DND-41 (cell line): ENCODE results near the gene TSHZ2.

ENCODE experiments used
- ATAC-seq: fragments of 200-7000 bp; cut with Tn5 transposase; 3 replicates; pipeline ENCODE4 v1.9.1; 2021; ENCODE audit warnings: low read depth; ENCODE audit not compliant: insufficient read depth
- DNase-seq: peaks from one replicate; pipeline ENCODE4 v3.0.0-alpha.2; 2020
- H2AFZ ChIP-seq: 2 replicates; pipeline ENCODE4 v1.6.0; 2012; ENCODE audit warnings: low read depth, low read length
- H3K27ac ChIP-seq: 2 replicates; pipeline ENCODE4 v1.5.1; 2012; ENCODE audit warnings: low read length, inconsistent platforms
- H3K27me3 ChIP-seq: fragments of 200-600 bp; sonication (generic); 2 replicates; pipeline ENCODE4 v1.6.0; 2012; ENCODE audit warnings: low read length, mild to moderate bottlenecking, inconsistent platforms; ENCODE audit not compliant: insufficient read depth, poor library complexity
- H3K36me3 ChIP-seq: 2 replicates; pipeline ENCODE4 v1.5.1; 2012; ENCODE audit warnings: low read length, inconsistent platforms; ENCODE audit not compliant: insufficient read depth
- H3K4me1 ChIP-seq: 2 replicates; pipeline ENCODE4 v1.5.1; 2012; ENCODE audit warnings: mild to moderate bottlenecking, low read length; ENCODE audit not compliant: insufficient read depth
- H3K4me2 ChIP-seq: 2 replicates; pipeline ENCODE4 v1.6.0; 2012; ENCODE audit warnings: mild to moderate bottlenecking, moderate library complexity, low read length, inconsistent platforms; ENCODE audit not compliant: insufficient read depth
- H3K4me3 ChIP-seq, 2 experiments: fragments of 200-600 bp in 1 of 2; shearing (Covaris generic) in 1 of 2; 2 replicates each; pipeline ENCODE4 v1.5.1; 2012 to 2016; ENCODE audit warnings: inconsistent platforms in 2 of 2, low read length in 2 of 2, mild to moderate bottlenecking in 2 of 2, low read depth in 1 of 2, moderate library complexity in 1 of 2
- H3K79me2 ChIP-seq: 2 replicates; pipeline ENCODE4 v1.6.0; 2012; ENCODE audit warnings: low read length, inconsistent platforms; ENCODE audit not compliant: insufficient read depth
- H3K9ac ChIP-seq: 2 replicates; pipeline ENCODE4 v1.6.0; 2012; ENCODE audit warnings: low read depth, mild to moderate bottlenecking, inconsistent platforms, low read length, moderate library complexity
- H3K9me3 ChIP-seq: 2 replicates; pipeline ENCODE4 v1.5.1; 2012; ENCODE audit warnings: low read length, moderate library complexity, mild to moderate bottlenecking, inconsistent platforms; ENCODE audit not compliant: insufficient read depth, severe bottlenecking
- H4K20me1 ChIP-seq: 2 replicates; pipeline ENCODE4 v1.6.0; 2012; ENCODE audit warnings: low read length; ENCODE audit not compliant: insufficient read depth
- EZH2 ChIP-seq: IDR thresholded peaks from 3 replicates; pipeline ENCODE4 v1.6.1; 2012; ENCODE audit warnings: borderline replicate concordance, low read depth, mild to moderate bottlenecking, moderate library complexity, low read length, inconsistent platforms; ENCODE audit not compliant: severe bottlenecking
- TF ChIP-seq, protein P1 (sequence below): IDR thresholded peaks from 2 replicates; pipeline ENCODE4 v1.5.1; 2012; ENCODE audit warnings: borderline replicate concordance, low read length, moderate library complexity, mild to moderate bottlenecking; ENCODE audit not compliant: poor library complexity, severe bottlenecking; ENCODE audit errors: extremely low read depth

Gene TSHZ2

DNA sequence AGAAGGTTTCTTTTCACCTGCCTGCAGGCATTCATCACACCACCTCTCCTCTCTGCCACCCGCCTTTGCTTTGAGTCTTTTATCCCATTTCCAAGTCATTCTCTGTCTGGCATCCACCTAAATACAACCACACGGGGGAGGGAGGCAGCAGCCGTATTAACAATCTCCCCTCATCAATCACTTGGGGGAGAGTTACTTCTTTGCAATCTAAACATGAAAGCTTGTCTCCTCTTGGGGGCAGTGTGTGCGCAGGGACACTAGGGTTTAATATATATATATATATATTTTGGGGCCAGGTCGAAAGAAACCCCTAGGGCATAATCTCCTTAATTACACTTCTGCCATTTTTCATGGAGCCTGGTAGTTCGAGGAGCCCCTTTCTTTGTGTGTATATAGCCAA, 214.5 kb downstream of the TSHZ2 start:
- Histone ChIP-seq H3K4me1 (no peaks in the 10 kb centered on the region), H3K36me3 (no peaks in the 10 kb centered on the region), H4K20me1 (no peaks in the 10 kb centered on the region), H3K4me3 (no peak overlapping the region), H3K79me2 (no peaks in the 10 kb centered on the region), H3K4me2 (no peak overlapping the region), H3K9ac (no peak overlapping the region), H3K27ac (no peak overlapping the region), H2AFZ (no peak overlapping the region), H3K9me3 (no peaks in the 10 kb centered on the region), H3K27me3 (peaks cover 33% of the 10 kb centered on the region)
- ATAC-seq: no peak
- no peak for DNase-seq
- TF ChIP-seq EZH2: no peak
- TF ChIP-seq, protein P1, sequence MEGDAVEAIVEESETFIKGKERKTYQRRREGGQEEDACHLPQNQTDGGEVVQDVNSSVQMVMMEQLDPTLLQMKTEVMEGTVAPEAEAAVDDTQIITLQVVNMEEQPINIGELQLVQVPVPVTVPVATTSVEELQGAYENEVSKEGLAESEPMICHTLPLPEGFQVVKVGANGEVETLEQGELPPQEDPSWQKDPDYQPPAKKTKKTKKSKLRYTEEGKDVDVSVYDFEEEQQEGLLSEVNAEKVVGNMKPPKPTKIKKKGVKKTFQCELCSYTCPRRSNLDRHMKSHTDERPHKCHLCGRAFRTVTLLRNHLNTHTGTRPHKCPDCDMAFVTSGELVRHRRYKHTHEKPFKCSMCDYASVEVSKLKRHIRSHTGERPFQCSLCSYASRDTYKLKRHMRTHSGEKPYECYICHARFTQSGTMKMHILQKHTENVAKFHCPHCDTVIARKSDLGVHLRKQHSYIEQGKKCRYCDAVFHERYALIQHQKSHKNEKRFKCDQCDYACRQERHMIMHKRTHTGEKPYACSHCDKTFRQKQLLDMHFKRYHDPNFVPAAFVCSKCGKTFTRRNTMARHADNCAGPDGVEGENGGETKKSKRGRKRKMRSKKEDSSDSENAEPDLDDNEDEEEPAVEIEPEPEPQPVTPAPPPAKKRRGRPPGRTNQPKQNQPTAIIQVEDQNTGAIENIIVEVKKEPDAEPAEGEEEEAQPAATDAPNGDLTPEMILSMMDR: no peak

DNA sequence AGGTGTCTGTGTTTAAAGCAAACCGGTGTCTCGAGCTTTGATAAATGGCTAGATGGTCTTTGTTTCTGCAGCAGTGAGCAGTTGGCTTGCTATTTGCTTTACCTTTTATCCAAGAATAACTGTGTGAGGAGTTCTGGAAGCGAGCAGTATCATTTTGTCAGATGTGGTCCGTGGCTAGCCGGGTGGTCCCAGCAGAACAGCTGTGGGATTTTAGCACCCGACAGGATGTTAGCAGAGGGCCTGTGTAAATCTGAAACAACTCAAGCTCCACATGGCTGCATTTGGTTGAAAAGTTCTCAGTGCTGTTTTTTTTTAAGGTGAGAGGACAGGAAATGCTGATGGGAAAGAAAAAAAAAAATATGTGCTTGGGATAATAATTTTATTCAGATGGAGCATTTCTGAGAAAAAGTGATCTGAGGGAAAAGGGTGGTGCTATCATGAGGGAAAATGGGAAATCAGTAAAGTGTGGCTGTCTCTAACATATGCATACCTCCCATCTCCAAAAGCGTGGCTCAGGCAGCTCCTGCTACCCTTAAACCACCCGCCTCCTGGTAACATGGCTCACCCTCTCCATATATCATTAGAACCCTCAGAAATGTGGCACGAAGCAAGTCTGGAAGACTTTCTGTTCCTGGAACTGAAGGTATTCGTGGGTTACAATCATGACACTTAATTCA, 215.4 kb downstream of the TSHZ2 start:
- Histone ChIP-seq H2AFZ (no peak overlapping the region), H3K27ac (no peak overlapping the region), H3K4me2 (no peak overlapping the region), H3K27me3 (peaks cover 34% of the 10 kb centered on the region), H4K20me1 (no peaks in the 10 kb centered on the region), H3K4me3 (no peak overlapping the region), H3K79me2 (no peaks in the 10 kb centered on the region), H3K9me3 (no peaks in the 10 kb centered on the region), H3K9ac (no peak overlapping the region), H3K4me1 (no peaks in the 10 kb centered on the region), H3K36me3 (no peaks in the 10 kb centered on the region)
- TF ChIP-seq, protein P1: no peak
- TF ChIP-seq EZH2: no peak
- ATAC-seq (no peak), DNase-seq (peak; percentile 9)

DNA sequence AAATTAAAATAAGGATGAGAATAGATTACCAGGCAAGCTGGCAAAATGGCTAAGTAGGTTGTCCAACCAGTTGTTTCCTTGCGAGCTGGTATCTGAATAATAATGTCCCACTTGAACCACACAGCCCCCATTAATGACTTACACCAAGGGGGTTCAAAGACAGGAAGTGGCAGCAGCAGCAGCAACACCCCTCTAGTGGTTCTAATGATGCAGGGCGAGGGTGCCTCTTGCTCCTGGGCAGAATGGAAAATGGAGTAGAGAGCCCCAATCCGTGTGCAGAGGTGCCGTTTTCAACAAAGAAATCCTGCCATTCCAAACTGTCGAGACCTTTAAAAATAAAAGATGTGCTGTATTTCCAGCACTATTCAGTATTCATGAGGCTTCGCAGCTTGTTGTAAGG, 218.1 kb downstream of the TSHZ2 start:
- Histone ChIP-seq H3K4me3 (no peak overlapping the region), H3K36me3 (no peaks in the 10 kb centered on the region), H3K9ac (no peak overlapping the region), H3K9me3 (no peaks in the 10 kb centered on the region), H4K20me1 (no peaks in the 10 kb centered on the region), H3K4me2 (no peak overlapping the region), H2AFZ (no peak overlapping the region), H3K27me3 (peaks cover 43% of the 10 kb centered on the region), H3K4me1 (no peaks in the 10 kb centered on the region), H3K79me2 (no peaks in the 10 kb centered on the region), H3K27ac (no peak overlapping the region)
- DNase-seq: no peak
- no peak for TF ChIP-seq EZH2
- TF ChIP-seq, protein P1: peak; percentile 12
- no peak for ATAC-seq

DNA sequence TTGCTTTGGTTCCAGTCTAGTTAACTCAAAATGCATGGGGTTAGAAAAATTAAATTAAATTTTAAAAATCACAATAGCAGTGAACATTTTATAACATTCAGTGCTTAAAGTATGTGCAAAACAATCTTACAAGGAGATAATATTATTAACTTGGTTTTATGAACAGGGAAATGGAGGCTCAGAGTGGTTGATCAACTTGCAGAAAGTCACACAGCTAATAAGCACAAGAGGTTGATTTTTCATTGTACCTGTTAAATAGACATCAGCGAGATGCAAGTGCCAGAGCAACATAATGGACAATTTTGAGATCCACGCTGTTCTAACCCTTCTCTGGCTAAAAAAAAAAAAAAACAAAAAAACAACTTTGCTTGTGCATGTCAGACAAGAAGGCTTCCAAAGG, 219.8 kb downstream of the TSHZ2 start:
- Histone ChIP-seq H2AFZ (no peak overlapping the region), H3K4me1 (no peaks in the 10 kb centered on the region), H3K4me2 (no peak overlapping the region), H3K36me3 (no peaks in the 10 kb centered on the region), H3K9ac (no peak overlapping the region), H3K79me2 (no peaks in the 10 kb centered on the region), H3K27me3 (peaks cover 42% of the 10 kb centered on the region), H3K27ac (no peak overlapping the region), H4K20me1 (no peaks in the 10 kb centered on the region), H3K4me3 (no peak overlapping the region), H3K9me3 (no peaks in the 10 kb centered on the region)
- no peak for DNase-seq
- ATAC-seq: no peak
- no peak for TF ChIP-seq EZH2
- TF ChIP-seq, protein P1: no peak
